ENCODE results near the gene FAM131C. TPM values are rescaled to one million over a fixed set of nuclear protein-coding genes. Genes with fewer than 3 reads are reported as not detected.
A peak's percentile ranks its signal among the peaks of the same experiment; 100 is the strongest.
"Not testable (repeated sequence)": the region's sequence is repeated elsewhere in the genome, so short reads cannot be mapped to it uniquely, and the experiment has no call there.

The FAM131C gene
- total and polyA plus RNA-seq, 5 donors from 2014 or later: 0.26 TPM; not detected in 4

DNA sequence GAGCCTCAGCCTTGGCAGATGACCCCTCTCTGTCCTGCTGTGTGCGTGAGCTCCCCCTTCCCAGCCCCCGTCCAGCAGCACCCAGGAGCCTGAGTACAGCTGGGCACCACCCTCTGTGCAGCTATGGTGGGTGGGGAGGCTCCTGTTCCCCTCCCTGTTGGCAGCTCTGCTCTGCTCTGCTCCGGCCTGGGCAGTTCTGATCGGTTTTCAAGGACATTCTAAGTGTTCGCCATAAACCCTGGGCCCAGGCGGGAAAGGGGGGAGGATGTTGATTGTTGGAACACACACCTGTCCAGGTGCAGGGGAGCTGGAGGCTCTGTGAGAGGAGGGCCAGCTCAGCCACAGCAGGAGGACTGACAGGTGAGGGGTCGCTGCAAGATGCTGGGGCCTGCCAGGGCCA, 29.9 kb downstream of the FAM131C start, which contains the start of gene CLCNKB:
CLCNKB (plus strand) TSS at position 262 of the 400 bp plus-strand sequence. CDS start 711 bp downstream, outside the sequence.
- Mint-ChIP-seq H3K36me3 (no peaks in the 10 kb centered on the region), H3K4me1 (no peaks in the 10 kb centered on the region), H3K9me3 (no peaks in the 10 kb centered on the region), H3K27ac (no peak within 1 kb of the TSS), H3K27me3 (peaks cover 20% of the 10 kb centered on the region), H3K4me3 (peak within 1 kb of the TSS in 1 of 4 donors; percentile 15)
- H3K4me3 ChIP-seq (ENCODE audit: low read depth, low read length): no peak within 1 kb of the TSS
- no peak for DNase-seq
- H3K4me1 ChIP-seq (ENCODE audit: control insufficient read depth, insufficient read depth, low read length, poor library complexity, severe bottlenecking): no peaks in the 10 kb centered on the region
- no peaks in the 10 kb centered on the region for H3K27me3 ChIP-seq (ENCODE audit: control insufficient read depth, insufficient read depth, low read length)
- no peak within 1 kb of the TSS for H3K27ac ChIP-seq (ENCODE audit: insufficient read depth, low read length, poor library complexity, severe bottlenecking)
- ATAC-seq (ENCODE audit: low read depth in 2 of 2): no peak
- H3K36me3 ChIP-seq (ENCODE audit: control insufficient read depth, insufficient read depth, low read length): no peaks in the 10 kb centered on the region
- H3K9me3 ChIP-seq (ENCODE audit: control insufficient read depth in 2 of 2, low read length in 2 of 2): no peaks in the 10 kb centered on the region

DNA sequence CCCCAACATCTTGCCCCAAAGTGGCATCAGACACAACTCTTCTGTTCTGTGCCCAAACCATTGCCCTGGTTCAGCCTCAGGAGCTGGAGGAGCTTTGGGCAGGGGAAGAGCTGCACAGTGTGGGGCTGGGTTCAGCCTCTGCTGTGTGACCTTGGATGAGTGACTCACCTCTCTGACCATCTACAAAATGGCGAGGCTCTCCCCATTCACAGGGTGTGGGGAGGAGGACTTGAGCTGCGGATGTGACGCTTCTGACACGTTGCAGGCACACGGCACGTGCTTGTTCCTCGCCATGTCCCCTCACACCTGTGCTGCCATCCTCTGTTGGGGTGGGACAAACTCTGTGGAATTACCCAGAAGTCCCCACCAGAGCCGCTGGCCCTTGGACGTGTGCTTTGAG, 30.8 kb downstream of the FAM131C start:
- peaks cover 17% of the 10 kb centered on the region for H3K27me3 Mint-ChIP-seq
- H3K36me3 Mint-ChIP-seq; ATAC-seq (ENCODE audit: low read depth in 2 of 2); H3K9me3 ChIP-seq (ENCODE audit: control insufficient read depth in 2 of 2, low read length in 2 of 2); H3K36me3 ChIP-seq (ENCODE audit: control insufficient read depth, insufficient read depth, low read length); H3K9me3 Mint-ChIP-seq; H3K27ac ChIP-seq (ENCODE audit: insufficient read depth, low read length, poor library complexity, severe bottlenecking); H3K27me3 ChIP-seq (ENCODE audit: control insufficient read depth, insufficient read depth, low read length); H3K4me3 ChIP-seq (ENCODE audit: low read depth, low read length); H3K4me1 ChIP-seq (ENCODE audit: control insufficient read depth, insufficient read depth, low read length, poor library complexity, severe bottlenecking); H3K4me3 Mint-ChIP-seq; H3K27ac Mint-ChIP-seq; H3K4me1 Mint-ChIP-seq; DNase-seq: not testable (repeated sequence)

DNA sequence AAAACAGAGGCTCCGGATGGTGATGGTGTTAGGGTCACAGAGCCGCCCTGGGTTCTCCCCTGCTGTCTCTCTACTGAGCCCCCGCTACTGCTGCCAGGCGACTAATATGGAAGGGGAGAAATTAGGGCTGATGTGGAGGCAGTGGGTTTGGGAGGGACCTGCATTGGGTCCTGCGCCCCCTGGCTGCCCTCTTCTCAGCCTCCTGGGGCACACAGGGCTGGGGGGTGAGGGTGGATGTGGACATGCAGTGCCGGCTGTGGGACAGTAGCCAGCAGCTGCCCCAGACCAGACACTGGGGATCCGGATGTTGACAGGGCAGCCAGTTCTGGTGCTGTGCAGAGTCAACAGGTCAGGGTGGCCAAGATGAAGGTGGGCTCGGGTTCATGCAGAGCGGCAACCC, 31.4 kb downstream of the FAM131C start:
- no peaks in the 10 kb centered on the region for H3K27me3 ChIP-seq (ENCODE audit: control insufficient read depth, insufficient read depth, low read length)
- Mint-ChIP-seq H3K27me3 (peaks cover 11% of the 10 kb centered on the region), H3K4me3 (no peak overlapping the region), H3K4me1 (no peaks in the 10 kb centered on the region), H3K36me3 (no peaks in the 10 kb centered on the region), H3K27ac (no peak overlapping the region), H3K9me3 (no peaks in the 10 kb centered on the region)
- H3K27ac ChIP-seq (ENCODE audit: insufficient read depth, low read length, poor library complexity, severe bottlenecking): no peak overlapping the region
- no peaks in the 10 kb centered on the region for H3K36me3 ChIP-seq (ENCODE audit: control insufficient read depth, insufficient read depth, low read length)
- no peak for ATAC-seq (ENCODE audit: low read depth in 2 of 2)
- no peaks in the 10 kb centered on the region for H3K9me3 ChIP-seq (ENCODE audit: control insufficient read depth in 2 of 2, low read length in 2 of 2)
- H3K4me1 ChIP-seq (ENCODE audit: control insufficient read depth, insufficient read depth, low read length, poor library complexity, severe bottlenecking): no peaks in the 10 kb centered on the region
- no peak overlapping the region for H3K4me3 ChIP-seq (ENCODE audit: low read depth, low read length)
- no peak for DNase-seq

DNA sequence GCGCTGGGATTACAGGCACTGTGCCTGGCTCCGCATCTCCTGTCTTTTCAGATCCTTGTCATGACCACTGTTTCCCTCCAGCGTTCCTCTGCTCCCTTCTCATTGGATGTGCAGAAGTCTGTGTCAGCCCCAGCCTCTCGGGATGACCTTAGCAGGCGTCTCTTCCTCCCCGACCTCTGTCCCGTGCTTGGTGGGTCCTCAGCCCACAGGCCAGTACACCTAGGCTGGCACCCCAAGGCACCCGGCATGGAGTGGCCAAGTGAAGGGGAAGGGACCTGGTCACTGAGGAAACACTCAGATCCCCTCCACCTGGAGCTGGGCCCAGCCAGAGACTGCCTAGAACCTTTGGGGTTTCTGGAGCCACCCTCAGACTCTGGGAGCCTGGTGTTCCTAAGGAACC, 32.3 kb downstream of the FAM131C start:
- Histone ChIP-seq H3K36me3 (ENCODE audit: control insufficient read depth, insufficient read depth, low read length) (no peaks in the 10 kb centered on the region), H3K4me3 (ENCODE audit: low read depth, low read length) (no peak overlapping the region), H3K27ac (ENCODE audit: insufficient read depth, low read length, poor library complexity, severe bottlenecking) (no peak overlapping the region), H3K4me1 (ENCODE audit: control insufficient read depth, insufficient read depth, low read length, poor library complexity, severe bottlenecking) (no peaks in the 10 kb centered on the region), H3K27me3 (ENCODE audit: control insufficient read depth, insufficient read depth, low read length) (no peaks in the 10 kb centered on the region), H3K9me3 (ENCODE audit: control insufficient read depth in 2 of 2, low read length in 2 of 2) (no peaks in the 10 kb centered on the region)
- Mint-ChIP-seq H3K4me1 (no peaks in the 10 kb centered on the region), H3K4me3 (peak overlapping the region in 1 of 4 donors; percentile 24), H3K9me3 (no peaks in the 10 kb centered on the region), H3K27ac (no peak overlapping the region), H3K27me3 (peaks cover 10% of the 10 kb centered on the region), H3K36me3 (no peaks in the 10 kb centered on the region)
- no peak for DNase-seq
- ATAC-seq (ENCODE audit: low read depth in 2 of 2): no peak

DNA sequence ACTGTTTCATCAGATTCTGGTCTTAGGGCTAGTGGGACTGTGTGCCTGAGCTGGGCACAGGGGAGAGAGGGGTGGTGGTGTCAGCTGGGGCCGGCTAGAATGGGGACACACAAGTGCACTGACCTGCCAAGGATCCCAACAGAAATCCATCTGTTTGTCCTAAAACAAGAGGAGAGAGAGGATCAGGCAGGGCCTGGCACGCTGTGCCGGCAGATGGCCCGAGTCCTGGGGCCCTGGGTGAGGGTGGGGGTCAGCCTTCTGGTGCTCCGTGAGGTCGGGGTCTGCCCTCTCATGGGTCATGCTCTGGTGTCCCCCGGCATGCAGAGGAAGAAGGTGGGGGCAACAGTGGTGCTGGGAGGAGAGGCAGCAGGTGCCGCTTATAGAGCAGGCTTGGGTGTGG, 33.6 kb downstream of the FAM131C start:
- not testable (repeated sequence) for H3K36me3 ChIP-seq (ENCODE audit: control insufficient read depth, insufficient read depth, low read length); H3K27ac ChIP-seq (ENCODE audit: insufficient read depth, low read length, poor library complexity, severe bottlenecking); H3K9me3 Mint-ChIP-seq; H3K27me3 Mint-ChIP-seq; H3K4me3 Mint-ChIP-seq; H3K27me3 ChIP-seq (ENCODE audit: control insufficient read depth, insufficient read depth, low read length); H3K36me3 Mint-ChIP-seq; DNase-seq; ATAC-seq (ENCODE audit: low read depth in 2 of 2); H3K4me3 ChIP-seq (ENCODE audit: low read depth, low read length); H3K27ac Mint-ChIP-seq; H3K4me1 ChIP-seq (ENCODE audit: control insufficient read depth, insufficient read depth, low read length, poor library complexity, severe bottlenecking); H3K9me3 ChIP-seq (ENCODE audit: control insufficient read depth in 2 of 2, low read length in 2 of 2); H3K4me1 Mint-ChIP-seq

DNA sequence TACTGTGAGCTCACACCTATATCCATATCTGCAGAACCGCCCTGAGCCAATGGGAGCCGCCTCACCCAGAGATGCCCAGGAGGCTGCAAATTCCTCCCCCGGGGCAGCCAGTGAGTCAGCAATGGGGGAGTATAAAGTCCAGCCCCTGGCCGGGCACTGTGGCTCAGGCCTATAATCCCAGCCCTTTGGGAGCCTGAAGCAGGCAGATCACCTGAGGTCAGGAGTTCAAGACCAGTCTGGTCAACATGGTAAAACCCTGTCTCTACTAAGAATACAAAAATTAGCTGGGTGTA, 34.9 kb downstream of the FAM131C start:
- ATAC-seq (ENCODE audit: low read depth in 2 of 2): no peak
- H3K4me1 Mint-ChIP-seq: no peaks in the 10 kb centered on the region
- H3K27me3 ChIP-seq (ENCODE audit: control insufficient read depth, insufficient read depth, low read length): no peaks in the 10 kb centered on the region
- H3K36me3 ChIP-seq (ENCODE audit: control insufficient read depth, insufficient read depth, low read length): no peaks in the 10 kb centered on the region
- no peaks in the 10 kb centered on the region for H3K9me3 Mint-ChIP-seq
- peaks cover 14% of the 10 kb centered on the region for H3K27me3 Mint-ChIP-seq
- H3K27ac Mint-ChIP-seq: no peak overlapping the region
- H3K4me1 ChIP-seq (ENCODE audit: control insufficient read depth, insufficient read depth, low read length, poor library complexity, severe bottlenecking): no peaks in the 10 kb centered on the region
- H3K36me3 Mint-ChIP-seq: no peaks in the 10 kb centered on the region
- no peak overlapping the region for H3K27ac ChIP-seq (ENCODE audit: insufficient read depth, low read length, poor library complexity, severe bottlenecking)
- no peak for DNase-seq
- no peak overlapping the region for H3K4me3 Mint-ChIP-seq
- no peak overlapping the region for H3K4me3 ChIP-seq (ENCODE audit: low read depth, low read length)
- no peaks in the 10 kb centered on the region for H3K9me3 ChIP-seq (ENCODE audit: control insufficient read depth in 2 of 2, low read length in 2 of 2)

DNA sequence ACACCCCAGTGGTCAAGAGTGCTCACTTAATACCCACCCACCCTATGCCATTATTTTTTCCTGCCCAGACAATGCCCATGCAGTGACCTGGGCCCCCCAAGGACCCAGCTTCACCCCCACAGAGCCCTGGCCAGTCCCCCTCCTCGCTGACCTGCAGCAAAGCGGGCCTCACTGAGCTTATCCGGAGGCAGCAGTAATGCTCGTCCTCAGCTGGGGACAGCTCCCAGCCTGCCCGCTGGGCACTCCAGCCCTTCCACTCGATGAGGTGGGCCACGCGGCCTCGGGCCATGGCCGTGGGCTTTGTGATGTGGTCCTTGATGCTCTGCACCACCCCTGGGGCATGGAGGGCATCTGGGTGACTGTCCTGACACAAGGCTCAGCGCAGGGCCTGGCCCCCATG, 37.0 kb downstream of the FAM131C start:
- H3K36me3 Mint-ChIP-seq; H3K4me3 Mint-ChIP-seq; H3K4me1 ChIP-seq (ENCODE audit: control insufficient read depth, insufficient read depth, low read length, poor library complexity, severe bottlenecking); H3K9me3 Mint-ChIP-seq; H3K27ac Mint-ChIP-seq; H3K9me3 ChIP-seq (ENCODE audit: control insufficient read depth in 2 of 2, low read length in 2 of 2); ATAC-seq (ENCODE audit: low read depth in 2 of 2); DNase-seq; H3K36me3 ChIP-seq (ENCODE audit: control insufficient read depth, insufficient read depth, low read length); H3K27ac ChIP-seq (ENCODE audit: insufficient read depth, low read length, poor library complexity, severe bottlenecking); H3K4me1 Mint-ChIP-seq; H3K4me3 ChIP-seq (ENCODE audit: low read depth, low read length); H3K27me3 ChIP-seq (ENCODE audit: control insufficient read depth, insufficient read depth, low read length): not testable (repeated sequence)
- peaks cover 19% of the 10 kb centered on the region for H3K27me3 Mint-ChIP-seq

DNA sequence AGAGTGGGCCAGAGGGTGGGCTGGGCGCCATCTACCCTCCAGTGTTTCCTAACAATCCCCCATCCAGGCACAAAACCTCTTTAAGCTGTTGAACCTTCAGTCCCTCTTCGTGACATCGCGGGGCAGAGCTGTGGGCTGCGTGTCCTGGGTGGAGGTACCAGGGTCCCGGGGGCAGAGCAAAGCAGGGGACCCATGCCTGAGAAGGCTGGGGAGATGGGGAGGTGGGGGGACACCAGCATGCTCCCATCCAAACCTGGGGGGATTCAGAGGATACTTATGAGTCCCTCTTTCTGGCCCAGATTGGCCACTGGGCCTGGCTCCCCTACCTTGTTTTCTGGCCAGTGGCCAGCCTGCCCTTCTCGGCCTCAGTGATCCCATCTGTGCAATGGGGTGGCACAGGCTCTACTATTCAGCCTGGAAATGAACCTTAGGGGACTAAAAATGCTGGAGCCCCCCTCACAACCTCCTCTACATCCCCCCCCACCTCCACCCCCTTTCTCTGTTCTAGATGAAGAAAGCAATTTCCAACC, 40.3 kb downstream of the FAM131C start:
- not testable (repeated sequence) for H3K36me3 ChIP-seq (ENCODE audit: control insufficient read depth, insufficient read depth, low read length); ATAC-seq (ENCODE audit: low read depth in 2 of 2); H3K27ac Mint-ChIP-seq; H3K4me3 ChIP-seq (ENCODE audit: low read depth, low read length); H3K4me1 ChIP-seq (ENCODE audit: control insufficient read depth, insufficient read depth, low read length, poor library complexity, severe bottlenecking); H3K9me3 ChIP-seq (ENCODE audit: control insufficient read depth in 2 of 2, low read length in 2 of 2); H3K36me3 Mint-ChIP-seq; H3K4me3 Mint-ChIP-seq; DNase-seq; H3K4me1 Mint-ChIP-seq; H3K27me3 ChIP-seq (ENCODE audit: control insufficient read depth, insufficient read depth, low read length); H3K9me3 Mint-ChIP-seq; H3K27ac ChIP-seq (ENCODE audit: insufficient read depth, low read length, poor library complexity, severe bottlenecking)
- H3K27me3 Mint-ChIP-seq: peaks cover 16% of the 10 kb centered on the region
